GM23248 (cell line): ENCODE data around the gene C1QTNF2. TPM values are rescaled to one million over a fixed set of nuclear protein-coding genes. Genes with fewer than 3 reads are reported as not detected.

Experiments used
- DNase-seq: peaks from one replicate; pipeline ENCODE4 v3.0.0-alpha.2; 2015
- H2AFZ ChIP-seq: fragments of 200-600 bp; sonication (generic); 2 replicates; pipeline ENCODE4 v1.6.1; 2016; ENCODE audit warnings: antibody characterized with exemption
- H3F3A ChIP-seq: fragments of 200-600 bp; sonication (generic); 2 replicates; pipeline ENCODE4 v1.6.1; 2016; ENCODE audit warnings: mild to moderate bottlenecking, antibody characterized with exemption, mixed run types; ENCODE audit not compliant: insufficient read depth
- H3K27ac ChIP-seq: fragments of 200-600 bp; sonication (generic); 2 replicates; pipeline ENCODE4 v1.5.1; 2016; ENCODE audit warnings: mild to moderate bottlenecking
- H3K27me3 ChIP-seq: fragments of 200-600 bp; sonication (generic); replicated peaks from 2 replicates; pipeline ENCODE4 v1.6.1; 2016; ENCODE audit warnings: mild to moderate bottlenecking; ENCODE audit not compliant: insufficient read depth
- H3K36me3 ChIP-seq: fragments of 200-600 bp; sonication (generic); 2 replicates; pipeline ENCODE4 v1.6.1; 2016; ENCODE audit warnings: low read depth, mild to moderate bottlenecking
- H3K4me1 ChIP-seq: fragments of 200-600 bp; sonication (generic); 2 replicates; pipeline ENCODE4 v1.6.1; 2016; ENCODE audit warnings: mild to moderate bottlenecking; ENCODE audit not compliant: insufficient read depth
- H3K4me2 ChIP-seq: fragments of 200-600 bp; sonication (generic); one replicate; pipeline ENCODE4 v1.6.1; 2016; ENCODE audit warnings: mild to moderate bottlenecking; ENCODE audit not compliant: unreplicated experiment
- H3K4me3 ChIP-seq: fragments of 200-600 bp; sonication (generic); 2 replicates; pipeline ENCODE4 v1.5.1; 2016; ENCODE audit warnings: mild to moderate bottlenecking
- H3K79me2 ChIP-seq: fragments of 200-600 bp; sonication (generic); 2 replicates; pipeline ENCODE4 v1.6.1; 2016; ENCODE audit warnings: mild to moderate bottlenecking; ENCODE audit not compliant: insufficient read depth
- H3K9ac ChIP-seq: fragments of 200-600 bp; sonication (generic); 2 replicates; pipeline ENCODE4 v1.6.1; 2016; ENCODE audit warnings: mild to moderate bottlenecking
- H3K9me2 ChIP-seq: fragments of 200-600 bp; sonication (generic); 2 replicates; pipeline ENCODE4 v1.6.1; 2016; ENCODE audit warnings: mixed run types, mild to moderate bottlenecking, moderate library complexity; ENCODE audit not compliant: insufficient read depth
- H3K9me3 ChIP-seq: fragments of 200-600 bp; sonication (generic); one replicate; pipeline ENCODE4 v1.6.1; 2017; ENCODE audit warnings: low read depth
- H4K20me1 ChIP-seq: fragments of 200-600 bp; sonication (generic); 2 replicates; pipeline ENCODE4 v1.6.0; 2016; ENCODE audit not compliant: insufficient read depth
- EZH2 ChIP-seq: fragments of 200-600 bp; sonication (generic); IDR thresholded peaks from 2 replicates; pipeline ENCODE4 v1.6.1; 2018; ENCODE audit warnings: antibody characterized with exemption, mild to moderate bottlenecking; ENCODE audit not compliant: insufficient read depth, poor library complexity, severe bottlenecking
- EZH2phosphoT487 ChIP-seq: fragments of 200-600 bp; sonication (generic); IDR thresholded peaks from 2 replicates; pipeline ENCODE4 v1.6.1; 2018; ENCODE audit warnings: antibody characterized with exemption, moderate library complexity, mild to moderate bottlenecking, low read depth; ENCODE audit not compliant: insufficient read depth
- WGBS, 2 experiments: methylation state at CpG; one replicate each; pipeline ENCODE4 v1.1.6; 2015 to 2017; ENCODE audit warnings: low lambda C conversion rate in 2 of 2, low coverage in 1 of 2; ENCODE audit errors: missing lambda C conversion rate in 2 of 2; 5-methylcytosine and 5-hydroxymethylcytosine counted together
- in situ Hi-C: fragments of 300-500 bp; cut with MboI; formaldehyde crosslinking; loops from 2 replicates; pipeline ENCODE4 v1.15.0; 2020
- polyA plus RNA-seq: library from polyadenylated mRNA; unstranded; fragments of >200 nt; fragmentation: Nextera tagmentation; extraction: Ambion mirVana; gene quantifications from 2 replicates; pipeline ENCODE4 v1.2.1, GENCODE V29; 2016
- total RNA-seq: library from RNA; depleted of rRNA; stranded (reverse); fragments of >200 nt; shearing (Covaris generic); gene quantifications from 2 replicates; pipeline ENCODE4 v1.2.3, GENCODE V29; 2014; rRNA removed

Gene C1QTNF2, protein sequence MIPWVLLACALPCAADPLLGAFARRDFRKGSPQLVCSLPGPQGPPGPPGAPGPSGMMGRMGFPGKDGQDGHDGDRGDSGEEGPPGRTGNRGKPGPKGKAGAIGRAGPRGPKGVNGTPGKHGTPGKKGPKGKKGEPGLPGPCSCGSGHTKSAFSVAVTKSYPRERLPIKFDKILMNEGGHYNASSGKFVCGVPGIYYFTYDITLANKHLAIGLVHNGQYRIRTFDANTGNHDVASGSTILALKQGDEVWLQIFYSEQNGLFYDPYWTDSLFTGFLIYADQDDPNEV
- total RNA-seq, result 0.22 TPM in 1 of 2 replicates, not detected in the other
- 0.25 and 0.31 TPM in 2 replicates for polyA plus RNA-seq

DNA sequence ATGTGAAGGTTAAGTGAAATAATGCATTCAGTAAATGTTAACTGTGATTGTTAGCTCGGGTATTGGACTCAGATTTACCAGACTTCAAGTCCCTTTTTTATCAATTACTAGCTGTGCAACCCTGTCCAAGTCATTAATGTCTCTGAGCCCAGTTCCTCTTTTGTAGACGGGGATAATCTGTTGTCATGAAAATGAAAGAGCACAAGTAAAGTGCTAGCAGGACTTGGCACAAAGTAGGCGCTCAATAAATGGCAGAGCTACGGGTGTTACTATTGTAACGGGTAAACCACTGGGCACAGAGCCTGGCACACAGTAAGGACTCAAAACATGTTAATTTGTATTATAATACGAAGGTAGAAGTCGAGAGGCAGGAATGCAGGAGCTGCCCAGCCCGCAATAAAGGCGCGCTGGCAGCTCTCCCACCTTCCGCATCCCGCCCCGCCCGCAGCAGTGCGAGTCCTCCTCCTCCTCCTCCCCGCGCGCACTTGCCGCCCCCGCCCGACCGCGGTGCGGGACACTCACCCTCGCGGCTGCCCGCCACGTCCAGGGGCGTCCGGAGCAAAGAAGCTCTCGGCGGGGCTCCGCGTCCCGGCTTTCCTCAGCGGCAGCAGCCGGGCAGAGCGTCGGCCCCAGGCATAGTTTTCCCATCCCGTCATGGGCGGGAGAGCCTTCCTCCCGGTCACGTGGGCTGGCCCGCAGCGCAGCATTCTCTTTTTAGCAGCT lies at the start of gene C1QTNF2:
TSS of gene C1QTNF2 (minus strand) at position 637 of the 723 bp plus-strand sequence. CDS start 15,615 bp downstream, outside the sequence.
- peak within 1 kb of the TSS; percentile 55 for H3K9ac ChIP-seq
- WGBS, 2 experiments, result 1 to 2% methylated on average over 36 to 45 of the region's 45 CpGs
- in situ Hi-C loops, result no loop called here
- TF ChIP-seq EZH2 (no peak), EZH2phosphoT487 (no peak)
- peak within 1 kb of the TSS; percentile 89 for H2AFZ ChIP-seq
- DNase-seq, result peak; percentile 90
- H3K36me3 ChIP-seq, result no peaks in the 10 kb centered on the region
- H3K4me1 ChIP-seq, result no peaks in the 10 kb centered on the region
- no peaks in the 10 kb centered on the region for H3F3A ChIP-seq
- peak within 1 kb of the TSS; percentile 86 for H3K4me2 ChIP-seq
- peak within 1 kb of the TSS; percentile 80 for H3K4me3 ChIP-seq
- H4K20me1 ChIP-seq, result no peaks in the 10 kb centered on the region
- no peaks in the 10 kb centered on the region for H3K9me2 ChIP-seq
- H3K27me3 ChIP-seq, result peaks cover 45% of the 10 kb centered on the region
- H3K9me3 ChIP-seq, result no peaks in the 10 kb centered on the region
- H3K27ac ChIP-seq, result no peak within 1 kb of the TSS
- H3K79me2 ChIP-seq, result no peaks in the 10 kb centered on the region

DNA sequence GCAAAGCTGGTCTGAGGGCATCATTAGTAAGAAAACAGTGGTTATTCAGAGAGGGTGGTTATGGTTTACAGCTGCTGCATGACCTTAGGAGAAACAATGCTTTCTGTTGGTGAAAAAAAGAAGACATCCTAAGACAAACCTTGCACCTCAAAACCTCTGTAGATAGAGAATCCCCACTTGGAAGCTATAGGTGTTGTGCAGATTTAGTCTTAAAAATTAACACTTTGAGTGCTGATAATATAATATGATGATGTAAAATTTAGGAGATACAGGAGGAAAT lies 49.8 kb upstream of the C1QTNF2 start:
- H3K4me1 ChIP-seq, result peaks cover 39% of the 10 kb centered on the region
- no peak overlapping the region for H3K4me3 ChIP-seq
- TF ChIP-seq EZH2phosphoT487 (no peak), EZH2 (no peak)
- no peaks in the 10 kb centered on the region for H3K9me2 ChIP-seq
- DNase-seq, result no peak
- H3K36me3 ChIP-seq, result no peaks in the 10 kb centered on the region
- peak overlapping the region; percentile 97; the same call in 1 of the 2 replicates for H3K9ac ChIP-seq
- no peaks in the 10 kb centered on the region for H3K9me3 ChIP-seq
- in situ Hi-C loops, result no loop called here
- H3K79me2 ChIP-seq, result peaks cover 66% of the 10 kb centered on the region
- no peak overlapping the region for H3K27ac ChIP-seq
- no peaks in the 10 kb centered on the region for H3K27me3 ChIP-seq
- H3F3A ChIP-seq, result peaks cover 14% of the 10 kb centered on the region
- no peaks in the 10 kb centered on the region for H4K20me1 ChIP-seq
- H3K4me2 ChIP-seq, result no peak overlapping the region
- peak overlapping the region; percentile 86 for H2AFZ ChIP-seq

DNA sequence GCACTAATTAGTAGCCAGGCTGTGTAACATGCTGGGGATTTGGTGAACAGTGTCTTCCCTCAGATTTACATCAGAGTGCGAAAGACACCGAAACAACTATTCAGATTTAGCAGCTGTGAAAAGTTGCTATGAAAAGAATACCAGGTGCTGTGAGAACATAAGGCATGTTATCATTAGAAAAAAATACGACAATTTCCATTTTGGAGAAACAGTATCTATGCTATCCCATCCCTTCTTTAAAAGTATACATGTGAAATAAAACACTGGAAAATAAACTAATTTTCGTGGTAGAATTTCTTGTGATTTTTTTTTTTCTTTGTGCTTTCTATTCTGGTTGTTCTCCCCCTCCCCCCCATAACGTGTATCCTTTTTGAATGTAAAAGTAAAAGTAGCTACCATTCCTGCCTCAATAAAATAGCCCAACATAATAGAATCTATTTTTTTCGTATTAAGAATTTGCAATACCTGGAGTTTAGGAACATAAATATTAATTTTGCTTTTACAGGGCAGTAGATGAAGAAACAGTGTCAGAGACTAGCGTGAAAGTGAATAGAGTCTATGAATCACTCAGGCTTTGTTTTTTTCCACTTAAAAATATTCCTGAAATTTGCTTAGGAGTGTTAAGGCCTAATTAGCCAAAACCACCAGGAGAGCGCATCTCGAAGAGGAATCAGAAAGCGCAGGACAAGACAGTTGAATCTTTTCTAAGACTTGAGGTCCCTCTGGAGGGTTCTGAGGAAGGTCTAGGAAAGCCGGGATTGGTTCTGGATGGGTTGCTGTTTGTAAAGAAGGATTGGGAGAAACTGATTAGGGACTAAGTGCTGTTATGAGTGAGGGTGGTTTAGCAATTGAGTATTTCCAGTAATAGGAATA lies 49.3 kb upstream of the C1QTNF2 start:
- WGBS, 2 experiments, result 34 to 37% methylated on average over 11 of the region's 11 CpGs
- H3K9ac ChIP-seq, result peak overlapping the region; percentile 97
- H3K9me2 ChIP-seq, result no peaks in the 10 kb centered on the region
- H3K36me3 ChIP-seq, result no peaks in the 10 kb centered on the region
- peak overlapping the region; percentile 91 for H3K4me3 ChIP-seq
- H3K27me3 ChIP-seq, result no peaks in the 10 kb centered on the region
- H3K9me3 ChIP-seq, result no peaks in the 10 kb centered on the region
- TF ChIP-seq EZH2 (no peak), EZH2phosphoT487 (no peak)
- H3K4me1 ChIP-seq, result peaks cover 39% of the 10 kb centered on the region
- H4K20me1 ChIP-seq, result no peaks in the 10 kb centered on the region
- peak overlapping the region; percentile 86 for H3K27ac ChIP-seq
- H2AFZ ChIP-seq, result peak overlapping the region; percentile 86
- in situ Hi-C loops, result no loop called here
- peak overlapping the region; percentile 81 for H3K4me2 ChIP-seq
- peaks cover 66% of the 10 kb centered on the region for H3K79me2 ChIP-seq
- peak; percentile 23 for DNase-seq
- peaks cover 14% of the 10 kb centered on the region for H3F3A ChIP-seq
